ENCODE data around the gene SLC49A3.
"Not testable (repeated sequence)": the region's sequence is repeated elsewhere in the genome, so short reads cannot be mapped to it uniquely, and the experiment has no call there.

Gene SLC49A3

DNA sequence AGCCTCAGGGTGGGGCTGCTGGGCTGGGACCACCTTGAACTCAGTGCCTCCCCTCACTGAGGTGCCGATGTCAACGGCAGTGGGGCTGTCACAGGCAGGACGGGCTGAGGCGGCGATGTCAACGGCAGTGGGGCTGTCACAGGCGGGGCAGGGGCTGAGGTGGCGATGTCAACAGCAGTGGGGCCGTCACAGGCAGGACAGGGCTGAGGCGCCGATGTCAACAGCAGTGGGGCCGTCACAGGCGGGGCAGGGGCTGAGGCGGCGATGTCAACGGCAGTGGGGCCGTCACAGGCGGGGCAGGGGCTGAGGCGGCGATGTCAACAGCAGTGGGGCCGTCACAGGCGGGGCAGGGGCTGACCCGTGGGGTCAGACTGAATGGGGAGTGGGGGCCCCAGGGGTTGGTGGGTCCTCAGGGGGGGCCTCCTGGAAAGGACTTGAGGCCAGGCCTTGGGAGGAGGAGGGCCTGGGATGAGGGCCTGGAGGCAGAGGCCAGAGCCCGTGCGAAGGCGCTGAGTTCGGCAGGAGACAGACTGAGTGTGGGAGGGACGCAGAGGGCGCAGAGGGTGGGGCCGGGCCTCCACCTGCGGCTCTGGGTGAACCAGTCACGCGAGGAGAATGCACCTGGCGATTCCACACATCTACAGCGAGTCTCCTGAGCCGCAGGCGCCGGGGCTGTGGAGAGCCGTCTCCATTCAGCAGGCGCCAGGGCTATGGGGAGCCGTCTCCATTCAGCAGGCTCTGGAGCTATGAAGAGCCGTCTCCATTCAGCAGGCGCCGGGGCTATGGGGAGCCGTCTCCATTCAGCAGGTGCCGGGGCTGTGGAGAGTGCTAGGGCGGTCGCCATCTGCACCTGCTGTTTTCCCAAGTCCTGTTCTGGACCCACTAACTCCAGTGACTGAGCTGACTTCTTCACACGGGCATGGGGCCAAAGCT is 37.7 kb downstream of the SLC49A3 start:
- no peak for DNase-seq

DNA sequence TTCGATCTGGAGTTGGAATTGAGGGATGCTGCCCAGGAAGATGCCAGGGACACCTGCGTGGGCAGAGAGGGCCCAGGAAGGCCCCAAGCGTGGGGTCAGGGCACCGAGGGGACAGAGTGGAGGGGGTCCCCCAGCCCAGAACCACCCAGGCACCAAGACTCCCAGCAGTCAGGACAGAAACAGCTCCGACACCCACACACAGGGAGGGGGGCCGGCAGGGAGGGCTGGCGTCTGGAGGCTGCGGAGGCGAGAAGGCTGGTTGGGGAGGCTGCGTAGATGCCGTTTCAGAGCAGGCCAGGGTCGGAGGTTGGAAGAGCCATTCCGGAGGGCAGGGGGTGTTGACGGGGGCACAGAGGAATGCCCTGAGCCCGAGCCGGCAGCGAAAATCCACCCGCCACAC is 38.5 kb downstream of the SLC49A3 start:
- DNase-seq, result no peak

DNA sequence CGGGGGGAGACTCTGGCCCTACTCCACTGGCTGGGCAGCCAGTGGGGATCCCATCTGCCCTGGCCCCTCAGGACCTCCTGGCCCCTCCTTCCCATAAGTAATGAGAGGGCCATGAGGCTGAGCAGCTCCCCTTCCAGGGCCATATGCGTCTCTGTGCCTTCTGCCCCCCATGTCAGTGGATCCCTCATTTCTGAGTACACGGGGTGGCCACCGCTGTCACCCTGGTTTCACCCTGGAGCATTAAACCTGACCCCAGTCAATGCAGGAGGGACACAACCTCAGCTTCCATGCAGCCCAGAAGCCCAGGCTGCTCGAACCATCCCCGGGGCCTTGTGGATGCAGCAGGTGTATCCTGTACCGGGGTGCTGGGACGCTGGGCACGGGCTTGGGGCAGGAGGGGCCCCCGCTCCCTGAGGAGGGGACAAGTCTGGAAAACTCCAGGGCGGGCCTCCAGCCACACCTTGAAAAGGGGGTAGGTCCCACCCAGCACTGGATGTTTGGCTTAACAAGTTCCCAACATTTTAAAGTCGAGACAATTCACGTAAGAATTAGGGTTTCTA is 39.1 kb downstream of the SLC49A3 start:
- DNase-seq, result no peak

DNA sequence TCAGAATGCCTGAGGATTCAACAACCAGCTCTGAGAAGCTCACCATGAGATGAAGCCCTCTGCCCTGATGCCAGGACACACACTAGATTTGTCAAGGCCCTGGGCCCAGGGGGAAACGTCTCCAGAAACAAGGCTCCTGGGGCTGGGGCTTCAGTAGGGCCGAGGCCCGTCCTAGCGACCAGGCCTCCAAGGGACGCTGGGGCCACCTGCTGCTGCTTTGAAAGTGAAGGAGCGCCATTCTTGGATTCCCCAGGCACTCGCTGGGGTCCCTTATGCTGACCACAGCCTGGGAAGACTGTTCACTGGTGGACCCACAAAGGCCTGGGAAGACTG is 39.7 kb downstream of the SLC49A3 start:
- DNase-seq, result no peak

GRCh38 chr4:648579-649292 is 40.2 kb downstream of the SLC49A3 start:
- DNase-seq, result peak; percentile 1

DNA sequence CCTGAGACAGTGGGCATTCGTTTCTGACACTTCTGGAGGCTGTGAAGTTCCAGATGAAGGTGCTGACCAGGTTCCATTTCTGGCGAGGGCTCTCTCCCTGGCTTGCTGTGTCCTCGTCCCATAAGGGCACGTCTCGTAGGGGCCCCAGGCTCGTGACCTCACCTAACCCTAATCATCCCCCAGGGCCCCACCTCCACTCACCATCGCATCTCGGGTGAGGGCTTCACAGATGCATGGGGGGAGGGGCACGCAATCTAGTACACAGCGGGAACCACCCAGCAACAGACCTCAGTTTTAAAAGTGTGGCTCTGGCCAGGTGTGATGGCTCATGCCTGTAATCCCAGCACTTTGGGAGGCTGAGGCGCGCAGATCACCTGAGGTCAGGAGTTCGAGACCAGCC is 41.5 kb downstream of the SLC49A3 start:
- no peak for DNase-seq

DNA sequence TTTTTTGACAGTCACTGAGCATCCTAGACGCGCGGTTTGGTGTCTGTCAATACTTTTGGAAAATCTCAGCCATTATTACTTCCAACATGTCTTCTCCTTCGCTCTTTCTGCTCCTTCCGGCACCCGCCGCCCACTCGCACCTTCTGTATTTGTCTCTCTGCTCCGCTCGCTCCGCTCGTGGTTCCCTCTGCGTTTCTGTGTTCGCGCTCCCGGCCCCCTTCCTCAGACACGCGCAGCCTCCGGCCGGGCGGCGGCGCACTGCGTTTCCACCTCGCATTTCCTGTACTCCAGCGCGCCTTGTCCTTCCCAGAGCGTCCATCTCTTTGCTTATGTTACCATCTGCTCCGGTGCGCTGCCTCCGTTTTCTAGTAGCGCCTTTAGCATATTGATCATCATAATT is 42.5 kb downstream of the SLC49A3 start:
- no peak for DNase-seq

DNA sequence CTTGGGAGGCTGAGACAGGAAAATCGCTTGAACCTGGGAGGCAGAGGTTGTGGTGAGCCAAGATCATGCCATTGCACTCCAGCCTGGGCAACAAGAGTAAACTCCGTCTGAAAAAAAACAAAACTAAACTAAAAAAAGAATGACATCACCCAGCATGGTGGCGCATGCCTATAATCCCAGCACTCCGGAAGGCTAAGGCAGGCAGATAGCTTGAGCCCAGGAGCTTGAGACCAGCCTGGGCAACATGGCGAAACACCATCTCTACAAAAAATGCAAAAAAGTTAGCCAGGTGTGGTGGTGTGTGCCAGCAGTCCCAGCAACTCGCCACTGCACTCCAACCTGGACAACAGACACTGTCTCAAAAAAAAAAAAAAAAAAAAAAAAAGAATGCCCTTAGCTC is 46.6 kb downstream of the SLC49A3 start:
- not testable (repeated sequence) for DNase-seq

GRCh38 chr4:637536-638280 is 51.2 kb downstream of the SLC49A3 start:
- no peak for DNase-seq

GRCh38 chr4:636628-637159 is 52.3 kb downstream of the SLC49A3 start:
- no peak for DNase-seq

DNA sequence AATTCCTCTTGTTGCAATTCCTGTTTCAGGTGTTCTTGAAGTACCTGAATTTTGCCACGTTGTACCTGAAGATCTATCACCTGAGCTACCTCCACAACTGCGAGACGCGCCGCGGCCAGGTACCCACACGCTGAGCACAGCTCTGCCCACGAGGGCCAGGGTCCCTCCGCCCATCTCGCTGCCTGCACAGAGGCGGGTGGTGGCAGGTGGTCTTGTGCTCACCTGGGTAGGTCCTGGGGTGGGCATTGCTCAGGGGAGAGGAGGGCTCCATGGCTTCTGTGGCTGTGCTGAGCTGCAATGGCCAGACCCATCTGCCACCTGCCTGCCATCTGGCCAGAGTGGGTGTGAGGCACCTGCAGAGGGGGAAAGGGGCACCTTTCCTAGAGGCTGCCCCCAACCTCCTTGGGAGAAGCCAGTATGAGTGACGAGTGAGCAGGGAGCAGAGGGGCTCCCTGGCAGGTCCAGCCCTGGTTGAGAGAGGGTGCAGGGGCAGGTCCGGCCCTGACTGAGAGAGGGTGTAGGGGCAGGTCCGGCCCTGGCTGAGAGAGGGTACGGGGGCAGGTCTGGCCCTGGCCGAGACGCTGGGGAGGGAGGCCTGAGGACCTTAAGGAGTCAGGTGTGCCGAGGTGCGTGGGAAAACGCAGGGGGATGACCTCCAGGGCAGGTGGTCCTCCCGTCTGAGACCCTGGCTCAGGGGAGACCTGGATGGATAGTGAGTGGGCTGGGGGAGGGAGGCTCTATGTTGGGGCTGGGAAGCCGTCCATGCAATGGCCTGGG is 52.9 kb downstream of the SLC49A3 start:
- no peak for DNase-seq

DNA sequence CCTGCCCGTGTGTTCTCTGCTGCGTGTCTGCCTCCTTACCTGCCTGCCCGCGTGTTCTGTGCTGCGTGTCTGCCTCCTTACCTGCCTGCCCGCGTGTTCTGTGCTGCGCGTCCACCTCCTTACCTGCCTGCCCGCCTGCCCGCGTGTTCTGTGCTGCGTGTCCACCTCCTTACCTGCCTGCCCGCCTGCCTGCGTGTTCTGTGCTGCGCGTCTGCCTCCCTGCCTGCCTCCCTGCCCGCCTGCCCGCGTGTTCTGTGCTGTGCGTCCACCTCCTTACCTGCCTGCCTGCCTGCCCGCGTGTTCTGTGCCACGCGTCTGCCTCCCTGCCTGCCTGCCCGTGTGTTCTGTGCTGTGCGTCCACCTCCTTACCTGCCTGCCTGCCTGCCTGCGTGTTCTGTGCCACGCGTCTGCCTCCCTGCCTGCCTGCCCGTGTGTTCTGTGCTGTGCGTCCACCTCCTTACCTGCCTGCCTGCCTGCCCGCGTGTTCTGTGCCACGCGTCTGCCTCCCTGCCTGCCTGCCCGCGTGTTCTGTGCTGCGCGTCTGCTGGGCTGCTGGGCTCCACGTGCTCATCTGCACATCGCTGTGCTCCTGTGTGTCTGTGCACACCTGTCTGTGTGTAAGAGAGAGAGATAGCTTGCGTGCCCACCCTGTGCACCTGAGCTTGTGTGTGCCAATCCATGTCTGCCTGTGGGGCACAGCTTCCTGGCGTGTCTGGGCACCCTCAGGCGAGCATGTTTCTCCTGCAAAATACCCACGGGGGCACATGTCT is 53.7 kb downstream of the SLC49A3 start:
- DNase-seq, result not testable (repeated sequence)

DNA sequence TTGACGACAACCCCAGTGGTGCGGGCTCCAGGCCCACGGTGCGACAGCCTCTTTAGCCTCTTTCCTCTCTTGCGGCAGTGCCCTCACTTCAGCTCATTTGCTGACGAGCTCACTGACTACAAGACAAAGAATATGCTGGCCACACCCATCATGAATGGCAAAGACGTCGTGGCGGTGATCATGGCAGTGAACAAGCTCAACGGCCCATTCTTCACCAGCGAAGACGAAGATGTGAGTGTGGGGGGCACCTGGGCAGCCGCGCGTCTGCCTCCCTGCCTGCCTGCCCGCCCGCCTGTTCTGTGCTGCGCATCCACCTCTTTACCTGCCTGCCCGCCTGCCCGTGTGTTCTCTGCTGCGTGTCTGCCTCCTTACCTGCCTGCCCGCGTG is 54.4 kb downstream of the SLC49A3 start:
- no peak for DNase-seq

DNA sequence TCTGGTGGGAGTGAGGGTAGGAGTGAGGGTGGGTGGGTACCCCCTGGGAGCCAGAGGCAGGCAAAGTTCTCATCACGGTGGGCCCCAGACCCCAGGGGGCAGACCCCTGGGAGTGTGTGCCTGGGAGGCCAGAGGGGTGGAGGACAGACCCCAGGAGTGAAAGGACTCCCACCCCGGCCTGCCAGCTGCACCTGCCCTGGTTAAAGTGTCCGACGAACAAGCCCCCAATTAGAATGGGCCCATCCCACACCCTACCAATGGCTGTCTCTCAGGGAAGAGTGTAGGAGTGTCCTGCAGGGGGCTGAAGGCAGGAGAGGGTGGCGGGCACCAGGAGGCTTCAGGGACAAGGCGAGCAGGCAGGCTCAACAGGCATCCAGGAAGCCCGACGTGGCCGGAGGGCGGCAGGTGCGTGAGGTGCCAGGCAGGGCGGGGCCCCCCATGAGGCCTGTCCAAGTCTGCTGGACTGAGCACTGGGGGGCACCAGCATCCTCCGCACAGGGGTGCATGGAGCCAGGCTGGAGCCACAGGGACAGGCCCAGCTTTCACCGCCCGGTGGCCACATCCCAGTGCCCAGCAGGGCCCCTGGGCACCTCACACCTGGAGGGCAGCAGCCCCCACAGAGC is 54.9 kb downstream of the SLC49A3 start:
- no peak for DNase-seq

DNA sequence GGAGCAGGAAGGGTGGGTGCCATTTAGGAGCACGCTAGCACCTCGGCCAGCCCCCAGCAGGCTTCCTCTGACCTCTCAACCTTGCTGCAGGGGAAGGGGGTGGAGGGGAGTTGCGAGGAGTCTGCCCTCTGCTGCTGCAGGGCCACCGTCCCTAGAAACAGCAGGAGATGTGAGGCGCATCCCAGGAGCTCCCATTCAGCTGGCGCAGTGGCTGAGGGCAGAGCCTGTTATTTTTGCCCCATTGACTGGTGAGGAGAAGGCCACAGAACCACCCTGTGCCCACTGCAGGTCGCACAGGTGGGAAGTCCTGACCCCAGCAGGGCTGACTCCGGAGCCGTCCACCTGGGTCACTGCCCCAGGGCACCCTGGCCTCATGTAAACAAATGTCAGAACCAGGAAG is 55.5 kb downstream of the SLC49A3 start:
- DNase-seq, result no peak

GRCh38 chr4:632926-633325 is 56.0 kb downstream of the SLC49A3 start:
- DNase-seq, result no peak

DNA sequence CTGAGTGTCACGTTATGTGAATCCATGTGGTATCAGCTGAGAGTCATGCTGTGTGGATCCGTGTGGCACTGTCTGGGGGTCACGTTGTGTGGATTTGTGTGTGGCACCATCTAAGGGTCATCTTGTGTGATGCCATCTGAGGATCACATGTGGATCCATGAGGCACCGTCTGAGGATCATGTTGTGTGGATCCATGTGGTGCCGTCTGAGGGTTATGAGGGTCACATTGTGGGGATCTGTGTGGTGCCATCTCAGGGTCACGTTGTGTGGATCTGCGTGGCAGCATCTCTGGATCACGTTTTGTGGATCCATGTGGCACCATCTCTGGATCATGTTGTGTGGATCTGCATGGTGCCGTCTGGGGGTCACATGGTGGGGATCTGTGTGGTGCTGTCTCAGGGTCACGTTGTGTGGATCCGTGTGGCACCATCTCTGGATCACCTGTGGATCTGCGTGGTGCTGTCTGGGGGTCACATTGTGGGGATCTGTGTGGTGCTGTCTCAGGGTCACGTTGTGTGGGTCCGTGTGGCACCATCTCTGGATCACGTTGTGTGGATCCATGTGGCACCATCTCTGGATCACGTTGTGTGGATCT is 56.7 kb downstream of the SLC49A3 start:
- no peak for DNase-seq

All from NCI-H510A treated with DMSO at 0.1 percent for 48 hours (cell line).